SK-N-SH (cell line): ENCODE results near the gene RRP15. TPM values are rescaled to one million over a fixed set of nuclear protein-coding genes. Genes with fewer than 3 reads are reported as not detected.

Source experiments
- CTCF ChIA-PET: fragments of 300-600, 350-600 bp; formaldehyde crosslinking; extraction: SDS; loops from one replicate; lab custom pipeline; 2021; lab: Yijun Ruan, JAX
- POLR2A ChIA-PET: fragments of 350-600 bp; sonication (Branson Sonifier 250); formaldehyde crosslinking; extraction: SDS; loops from one replicate; lab custom pipeline; 2020; ENCODE audit warnings: antibody characterized with exemption, inconsistent platforms; lab: Yijun Ruan, JAX
- DNase-seq: peaks from one replicate; pipeline ENCODE4 v3.0.0; 2012
- H2AFZ ChIP-seq: fragments of 200-600 bp; sonication (generic); 2 replicates; pipeline ENCODE4 v1.8.1; 2016; ENCODE audit warnings: antibody characterized with exemption, mild to moderate bottlenecking, low read depth
- H3F3A ChIP-seq: fragments of 200-600 bp; sonication (generic); replicated peaks from 2 replicates; pipeline ENCODE3; 2016; ENCODE audit warnings: antibody characterized with exemption, mild to moderate bottlenecking; ENCODE audit not compliant: insufficient read depth
- H3K27ac ChIP-seq, 2 experiments: fragments of 200-500 bp in 1 of 2; fragments of 200-600 bp in 1 of 2; sonication (Bioruptor generic) in 1 of 2; sonication (generic), shearing (Covaris generic) in 1 of 2; 2 replicates each; pipeline versions ENCODE4 v1.5.1 to v1.6.1; 2014 to 2016; ENCODE audit warnings: low read depth in 2 of 2, inconsistent platforms in 1 of 2, low read length in 1 of 2, mild to moderate bottlenecking in 1 of 2, mixed read lengths in 1 of 2
- H3K27me3 ChIP-seq: fragments of 200-600 bp; sonication (generic), shearing (Covaris generic); 2 replicates; pipeline ENCODE4 v1.6.1; 2016; ENCODE audit warnings: mixed run types; ENCODE audit not compliant: insufficient read depth
- H3K36me3 ChIP-seq, 2 experiments: fragments of 200-500 bp in 1 of 2; fragments of 200-600 bp in 1 of 2; sonication (Bioruptor generic) in 1 of 2; sonication (generic) in 1 of 2; replicated peaks in 1 of 2; 2 replicates each; pipeline versions ENCODE3 to v1.5.1; 2014 to 2016; ENCODE audit warnings: low read length in 1 of 2, mild to moderate bottlenecking in 1 of 2; ENCODE audit not compliant: insufficient read depth in 2 of 2, control insufficient read depth in 1 of 2
- H3K4me1 ChIP-seq, 2 experiments: fragments of 200-500 bp in 1 of 2; fragments of 200-600 bp in 1 of 2; sonication (Bioruptor generic) in 1 of 2; sonication (generic), shearing (Covaris generic) in 1 of 2; 2 replicates each; pipeline versions ENCODE4 v1.5.1 to v1.6.1; 2014 to 2016; ENCODE audit warnings: low read depth in 1 of 2, low read length in 1 of 2, mixed run types in 1 of 2; ENCODE audit not compliant: insufficient read depth in 2 of 2, control insufficient read depth in 1 of 2
- H3K4me2 ChIP-seq: fragments of 200-600 bp; sonication (generic), shearing (Covaris generic); 2 replicates; pipeline ENCODE4 v1.6.1; 2017; ENCODE audit warnings: mixed run types
- H3K4me3 ChIP-seq, 2 experiments: fragments of 200-500 bp in 1 of 2; fragments of 200-600 bp in 1 of 2; sonication (Bioruptor generic) in 1 of 2; sonication (generic), shearing (Covaris generic) in 1 of 2; 2 replicates each; pipeline versions ENCODE4 v1.5.1 to v1.8.1; 2014 to 2016; ENCODE audit warnings: low read depth in 2 of 2, inconsistent platforms in 1 of 2, low read length in 1 of 2, mild to moderate bottlenecking in 1 of 2, mixed read lengths in 1 of 2, moderate library complexity in 1 of 2
- H3K79me2 ChIP-seq: fragments of 200-600 bp; sonication (generic); 2 replicates; pipeline ENCODE4 v1.8.1; 2017; ENCODE audit warnings: mild to moderate bottlenecking; ENCODE audit not compliant: insufficient read depth
- H3K9ac ChIP-seq: fragments of 200-600 bp; sonication (generic); 2 replicates; pipeline ENCODE4 v1.6.1; 2017; ENCODE audit warnings: mixed run types
- H3K9me2 ChIP-seq: fragments of 200-600 bp; sonication (generic); 2 replicates; pipeline ENCODE4 v1.6.1; 2017; ENCODE audit warnings: mixed run types
- H3K9me3 ChIP-seq: fragments of 200-600 bp; sonication (generic); 2 replicates; pipeline ENCODE4 v1.6.1; 2017; ENCODE audit warnings: mixed run types, mild to moderate bottlenecking, moderate library complexity
- H4K20me1 ChIP-seq: fragments of 200-600 bp; sonication (generic); 2 replicates; pipeline ENCODE4 v1.6.1; 2017; ENCODE audit warnings: mild to moderate bottlenecking, mixed run types; ENCODE audit not compliant: insufficient read depth
- CHD2 ChIP-seq: fragments of 150-350 bp; IDR thresholded peaks from 2 replicates; pipeline ENCODE4 v1.6.1; 2018; ENCODE audit warnings: low read length; ENCODE audit not compliant: partially characterized antibody
- EZH2phosphoT487 ChIP-seq: fragments of 200-600 bp; sonication (generic); IDR thresholded peaks from 2 replicates; pipeline ENCODE4 v1.6.1; 2017; ENCODE audit warnings: low read depth, mixed run types, mild to moderate bottlenecking, antibody characterized with exemption, moderate library complexity, borderline replicate concordance
- FOXM1 ChIP-seq: IDR thresholded peaks from 2 replicates; pipeline ENCODE4 v1.4.0; 2012; ENCODE audit warnings: low read depth, mild to moderate bottlenecking
- MXI1 ChIP-seq: IDR thresholded peaks from 2 replicates; pipeline ENCODE4 v1.6.1; 2012; ENCODE audit warnings: mild to moderate bottlenecking, low read depth, low read length, improper control_type of control experiment
- NFIC ChIP-seq: IDR thresholded peaks from 2 replicates; pipeline ENCODE4 v1.4.0; 2012; ENCODE audit warnings: borderline replicate concordance
- NRF1 ChIP-seq: IDR thresholded peaks from 2 replicates; pipeline ENCODE4 v1.6.1; 2012; ENCODE audit warnings: low read depth, mild to moderate bottlenecking, low read length
- PBX3 ChIP-seq: IDR thresholded peaks from 2 replicates; pipeline ENCODE4; 2012
- RAD21 ChIP-seq: IDR thresholded peaks from 2 replicates; pipeline ENCODE4 v1.6.1; 2012; ENCODE audit warnings: mild to moderate bottlenecking, low read length
- RCOR1 ChIP-seq: fragments of 150-350 bp; IDR thresholded peaks from 2 replicates; pipeline ENCODE4 v1.6.1; 2017; ENCODE audit warnings: antibody characterized with exemption, low read length
- REST ChIP-seq: IDR thresholded peaks from 2 replicates; pipeline ENCODE4 v1.6.1; 2012; ENCODE audit warnings: mild to moderate bottlenecking, low read depth, low read length, moderate library complexity
- RFX5 ChIP-seq: IDR thresholded peaks from 2 replicates; pipeline ENCODE4 v1.6.1; 2012; ENCODE audit warnings: mild to moderate bottlenecking, improper control_type of control experiment, low read length
- RXRA ChIP-seq: IDR thresholded peaks from 2 replicates; pipeline ENCODE4 v1.4.0; 2012; ENCODE audit warnings: low read depth, mild to moderate bottlenecking, borderline replicate concordance
- SIN3A ChIP-seq: IDR thresholded peaks from 2 replicates; pipeline ENCODE4 v1.6.1; 2012; ENCODE audit warnings: low read depth, mild to moderate bottlenecking, low read length, moderate library complexity, borderline replicate concordance
- TAF1 ChIP-seq: IDR thresholded peaks from 2 replicates; pipeline ENCODE4 v1.6.1; 2012; ENCODE audit warnings: low read depth, mild to moderate bottlenecking, low read length, moderate library complexity, borderline replicate concordance
- TCF12 ChIP-seq: IDR thresholded peaks from 2 replicates; pipeline ENCODE4 v1.4.0; 2012
- USF1 ChIP-seq: IDR thresholded peaks from 2 replicates; pipeline ENCODE4 v1.4.0; 2012; ENCODE audit warnings: low read depth, borderline replicate concordance
- USF2 ChIP-seq: fragments of 150-350 bp; IDR thresholded peaks from 2 replicates; pipeline ENCODE4 v1.6.1; 2017; ENCODE audit warnings: antibody characterized with exemption, low read length, low read depth, borderline replicate concordance
- YY1 ChIP-seq: IDR thresholded peaks from 2 replicates; pipeline ENCODE4 v1.4.0; 2012; ENCODE audit warnings: low read depth, mild to moderate bottlenecking
- ZBTB33 ChIP-seq: IDR thresholded peaks from 2 replicates; pipeline ENCODE4 v1.4.0; 2012; ENCODE audit warnings: low read depth, borderline replicate concordance
- WGBS: methylation state at CpG from one replicate; pipeline ENCODE4 v1.1.6; 2017; ENCODE audit warnings: low lambda C conversion rate; 5-methylcytosine and 5-hydroxymethylcytosine counted together
- polyA plus RNA-seq, 3 experiments: library from polyadenylated mRNA; depleted of rRNA; stranded (reverse); fragments of >200 nt; gene quantifications; 2 replicates each; pipeline ENCODE4 v1.2.3, GENCODE V29; 2012

The RRP15 gene
- polyA plus RNA-seq, 1 of the 3 experiments (the other 2 are of a cell fraction), result 2.1 TPM

GRCh38 chr1:218257971-218258370, 27.1 kb upstream of the RRP15 start:
- no peak overlapping the region for H3K4me2 ChIP-seq
- CTCF ChIA-PET, result interaction anchor here (0.6 kb wide), 1 partner anchor 588 kb away, joined by 3 read pairs; no protein-coding TSS in a partner anchor
- TF ChIP-seq YY1 (no peak), NFIC (no peak), RAD21 (no peak), NRF1 (no peak), RFX5 (no peak), USF2 (no peak), PBX3 (no peak), SIN3A (no peak), ZBTB33 (no peak), EZH2phosphoT487 (no peak), REST (no peak), RCOR1 (no peak), TCF12 (no peak), CHD2 (no peak), MXI1 (no peak), TAF1 (no peak), RXRA (no peak), USF1 (no peak), FOXM1 (no peak)
- TF ChIP-seq, all 33 proteins: peak for 0

More at GRCh38 chr1:218257971-218258370, 27.1 kb upstream of the RRP15 start:
- Histone ChIP-seq H3K27me3 (no peaks in the 10 kb centered on the region), H3K9me2 (no peaks in the 10 kb centered on the region), H3K27ac (no peak overlapping the region), H3K9ac (no peak overlapping the region), H3K4me3 (no peak overlapping the region), H2AFZ (no peak overlapping the region), H3K79me2 (no peaks in the 10 kb centered on the region), H3F3A (no peaks in the 10 kb centered on the region), H4K20me1 (no peaks in the 10 kb centered on the region), H3K4me1 (peaks cover 0 to 6% of the 10 kb centered on the region in 2 experiments; a peak in 2 of 4 replicates), H3K36me3 (no peaks in the 10 kb centered on the region), H3K9me3 (no peaks in the 10 kb centered on the region)
- POLR2A ChIA-PET, result no interaction called here
- WGBS, result 31% methylated on average over 2 of the region's 2 CpGs
- no peak for DNase-seq
